ENCODE measurements around the gene KLK15.

GRCh38 chr19:50870417-50871089 lies 37.2 kb upstream of the KLK15 start:
- no peak for TF ChIP-seq CTCF (IDR thresholded peaks at IDR 0.05)
- no peak for TF ChIP-seq POLR2A (IDR thresholded peaks at IDR 0.05)

All from heart left ventricle (tissue), 13 donors.